GM21423 (cell line): ENCODE measurements around the gene MPZL2.

ENCODE experiments used
- ATAC-seq: cut with Tn5 transposase; IDR thresholded peaks from one replicate; pipeline ENCODE4 v1.9.1; 2021; ENCODE audit warnings: mild to moderate bottlenecking, moderate library complexity; ENCODE audit not compliant: unreplicated experiment

MPZL2 gene

DNA sequence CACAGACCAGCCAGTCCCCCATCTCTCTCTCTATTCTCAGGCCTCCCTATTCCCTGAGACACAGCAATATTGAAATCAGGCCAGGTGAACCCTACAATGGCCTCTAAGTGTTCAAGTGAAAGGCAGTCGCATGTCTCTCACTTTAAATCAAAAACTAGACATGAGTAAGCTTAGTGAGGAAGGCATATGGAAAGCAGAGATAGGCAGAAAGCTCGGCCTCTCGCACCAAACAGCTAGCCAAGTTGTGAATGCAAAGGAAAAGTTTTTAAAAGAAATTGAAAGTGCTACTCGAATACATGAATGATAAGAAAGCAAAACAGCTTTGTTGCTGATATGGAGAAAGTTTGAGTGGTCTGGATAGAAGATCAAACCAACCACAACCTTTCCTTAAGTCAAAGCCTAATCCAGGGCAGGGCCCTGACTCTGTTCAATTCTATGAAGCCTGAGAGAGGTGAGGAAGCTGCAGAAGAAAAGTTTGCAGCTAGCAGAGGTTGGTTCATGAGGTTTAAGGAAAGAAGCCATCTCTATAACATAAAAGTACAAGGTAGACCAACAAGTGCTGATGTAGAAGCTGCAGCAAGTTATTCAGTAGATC, 19.8 kb upstream of the MPZL2 start:
- no peak for ATAC-seq

DNA sequence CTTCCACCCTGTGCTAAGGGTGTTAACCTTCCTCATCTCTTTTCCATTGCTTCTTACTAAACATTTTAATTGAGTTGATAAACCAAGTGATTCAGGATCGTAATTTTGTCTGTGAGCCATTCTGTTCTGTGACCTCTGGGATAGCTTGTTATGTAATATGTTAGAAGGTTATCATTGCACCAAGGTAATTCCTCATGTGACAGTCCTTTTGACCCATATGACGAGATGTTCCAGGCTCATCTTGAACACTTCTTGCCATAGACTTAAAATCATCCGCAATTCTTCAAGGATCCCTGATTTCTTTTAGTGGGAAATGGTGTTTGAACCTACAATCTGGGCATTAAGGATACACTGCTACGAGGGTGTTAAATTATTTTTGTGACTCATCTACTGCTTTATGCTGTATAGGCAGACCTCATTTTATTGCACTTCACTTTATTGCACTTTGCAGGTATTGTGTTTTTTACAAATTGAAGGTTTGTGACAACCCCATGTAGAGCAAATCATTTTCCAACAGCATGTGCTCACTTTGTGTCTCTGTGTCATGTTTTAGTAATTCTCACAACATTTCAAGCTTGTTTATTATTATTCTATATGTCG, 19.0 kb upstream of the MPZL2 start:
- no peak for ATAC-seq

DNA sequence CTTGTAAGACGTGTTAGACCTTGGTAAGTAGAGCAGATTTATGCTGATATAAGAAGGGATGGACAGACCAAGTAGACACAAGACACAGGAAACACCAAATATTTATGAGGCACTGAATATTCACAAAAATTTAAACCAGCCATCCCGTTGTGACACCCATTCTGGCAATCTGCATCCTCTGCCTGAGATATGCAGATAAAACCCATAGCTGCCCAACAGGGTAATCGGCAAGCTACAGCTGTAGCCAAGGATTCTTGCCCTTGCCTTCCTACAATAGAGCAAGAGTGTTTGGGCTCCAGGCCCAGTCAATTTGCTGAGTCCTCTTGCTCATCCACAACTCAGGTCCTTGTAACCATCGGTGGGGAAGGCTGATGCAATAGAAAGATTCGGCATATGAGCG, 18.5 kb upstream of the MPZL2 start:
- no peak for ATAC-seq

DNA sequence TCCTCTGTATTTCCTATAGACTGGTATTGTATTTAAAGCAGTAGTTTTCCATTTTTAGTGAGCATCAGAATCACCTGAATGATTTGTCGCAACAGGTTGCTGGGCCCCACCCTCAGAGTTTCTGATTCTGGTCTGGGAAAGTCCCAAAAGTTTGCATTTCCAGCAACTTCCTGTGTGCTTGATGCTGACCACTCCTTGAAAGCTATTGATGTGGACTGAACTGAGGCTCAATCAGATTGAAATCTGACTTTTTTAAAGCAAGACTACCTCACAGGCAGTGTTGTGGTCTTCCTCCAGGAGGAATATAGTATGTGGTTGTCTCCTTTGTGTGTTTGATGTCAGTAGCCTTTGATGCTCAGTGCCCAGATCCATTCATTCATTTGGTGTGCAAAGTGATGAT, 17.2 kb upstream of the MPZL2 start:
- ATAC-seq = no peak

DNA sequence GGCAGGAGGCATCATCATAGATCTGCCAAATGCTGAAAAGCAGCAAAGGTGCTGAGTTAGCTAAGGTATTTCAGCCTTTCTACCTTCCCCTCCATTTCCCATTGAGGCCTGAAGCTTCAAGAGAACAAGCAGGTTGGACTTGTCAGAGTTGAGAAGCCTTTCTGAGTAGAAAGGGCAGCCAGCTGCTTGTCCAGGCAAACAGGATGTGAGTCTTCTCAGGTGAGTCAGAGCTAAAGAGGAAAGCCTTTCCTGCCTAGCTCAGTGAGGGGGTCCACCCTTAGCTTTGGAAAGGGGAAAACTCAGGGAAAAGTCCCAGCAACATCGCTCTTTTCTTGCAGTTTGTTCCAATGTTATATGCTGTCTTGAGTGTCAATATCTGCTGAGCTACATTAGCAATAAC, 13.2 kb upstream of the MPZL2 start:
- no peak for ATAC-seq

DNA sequence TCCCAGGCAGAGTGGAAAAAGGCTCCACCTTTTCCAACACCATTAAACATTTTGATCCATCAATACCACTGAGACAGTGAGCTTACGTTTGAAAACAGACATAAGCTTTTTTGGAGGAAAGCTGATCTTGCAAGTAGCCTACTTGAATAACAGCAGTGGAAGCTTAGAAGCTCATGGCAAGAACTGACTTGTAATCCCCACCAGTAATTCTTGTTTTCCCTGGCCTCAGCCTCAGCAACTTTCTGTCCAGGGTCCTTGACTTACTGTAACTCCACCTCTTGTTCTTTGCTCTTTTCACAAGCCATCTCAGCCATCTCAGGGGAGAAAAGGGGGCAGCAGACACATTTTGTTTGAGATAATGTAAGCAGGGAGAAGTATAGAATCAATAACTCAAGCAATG, 12.3 kb upstream of the MPZL2 start:
- no peak for ATAC-seq

DNA sequence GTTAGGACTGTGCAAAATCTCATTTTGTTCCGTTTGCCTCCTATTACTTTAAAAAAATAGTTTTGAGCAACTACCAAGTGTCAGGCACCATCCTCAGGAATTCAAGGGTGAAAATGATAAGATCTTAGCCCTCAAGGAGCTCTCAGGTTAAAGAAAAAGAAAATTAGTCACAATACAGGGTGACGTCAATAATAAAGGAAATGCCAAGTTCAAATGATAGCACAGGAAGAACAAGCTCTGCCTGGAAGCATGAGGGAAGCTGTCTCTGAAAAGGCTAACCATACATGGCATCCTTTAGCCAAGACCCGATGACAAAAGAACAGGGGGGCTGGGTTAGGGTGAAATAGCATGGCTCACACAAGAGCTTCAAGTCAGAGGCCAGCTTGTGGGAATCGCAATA, 11.1 kb upstream of the MPZL2 start:
- ATAC-seq = no peak

DNA sequence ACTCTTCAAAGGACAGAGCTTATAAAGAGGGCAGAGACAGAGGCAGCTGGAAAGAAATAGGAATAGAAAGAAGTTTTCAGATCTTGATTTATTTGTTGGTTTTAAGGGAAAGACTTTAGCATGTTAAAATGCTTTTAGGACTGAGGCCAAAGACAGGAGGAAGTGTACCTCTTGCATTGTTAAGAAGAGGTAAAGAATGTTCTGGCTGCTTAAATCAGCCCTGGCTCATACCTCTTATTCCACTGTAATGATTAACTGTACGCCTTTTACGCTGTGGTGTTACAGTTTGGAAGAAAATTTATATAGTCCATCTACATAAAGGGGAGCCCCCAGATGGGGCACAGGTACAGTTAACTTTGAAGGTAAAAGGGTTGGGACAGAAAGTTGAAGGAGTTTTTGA, 10.1 kb upstream of the MPZL2 start:
- no peak for ATAC-seq

DNA sequence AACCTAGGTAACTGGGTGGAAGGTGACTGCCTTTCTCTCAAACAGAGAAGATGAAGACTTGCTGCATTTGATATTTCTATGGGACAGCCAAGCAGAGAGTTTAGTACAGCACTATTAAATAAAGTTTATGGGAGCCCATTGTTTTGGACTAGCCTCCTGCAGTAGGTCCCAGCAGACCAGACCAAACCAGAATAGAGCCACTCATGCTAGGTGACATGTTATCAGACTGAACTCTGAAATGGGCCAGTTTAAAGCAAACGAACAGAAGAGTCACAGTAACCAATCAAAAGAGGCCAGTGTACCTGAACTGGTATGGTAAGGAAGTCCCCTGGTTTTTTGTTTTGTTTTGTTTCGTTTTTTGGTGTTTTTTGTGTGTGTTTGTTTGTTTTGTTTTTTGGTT, 7.9 kb upstream of the MPZL2 start:
- ATAC-seq = no peak

DNA sequence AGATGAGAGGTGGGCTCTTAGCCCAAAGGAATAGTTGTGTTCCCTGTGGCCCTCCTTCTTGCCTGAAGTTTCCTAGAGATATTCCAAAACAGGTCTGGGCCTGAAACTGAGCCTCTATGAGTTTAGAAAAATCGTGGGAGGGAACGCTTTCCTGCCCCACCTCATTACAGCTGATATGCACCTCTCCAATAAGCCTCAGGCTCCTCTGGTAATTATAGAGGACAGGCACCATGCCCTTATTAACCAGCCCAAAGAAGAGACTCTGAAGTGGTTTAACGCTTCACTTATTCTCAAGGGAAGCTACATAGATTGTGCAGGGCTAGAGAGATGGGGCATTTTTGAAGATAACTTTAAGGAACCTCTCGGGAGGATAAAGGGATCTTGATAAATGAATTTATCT, 3.4 kb upstream of the MPZL2 start:
- ATAC-seq = no peak

DNA sequence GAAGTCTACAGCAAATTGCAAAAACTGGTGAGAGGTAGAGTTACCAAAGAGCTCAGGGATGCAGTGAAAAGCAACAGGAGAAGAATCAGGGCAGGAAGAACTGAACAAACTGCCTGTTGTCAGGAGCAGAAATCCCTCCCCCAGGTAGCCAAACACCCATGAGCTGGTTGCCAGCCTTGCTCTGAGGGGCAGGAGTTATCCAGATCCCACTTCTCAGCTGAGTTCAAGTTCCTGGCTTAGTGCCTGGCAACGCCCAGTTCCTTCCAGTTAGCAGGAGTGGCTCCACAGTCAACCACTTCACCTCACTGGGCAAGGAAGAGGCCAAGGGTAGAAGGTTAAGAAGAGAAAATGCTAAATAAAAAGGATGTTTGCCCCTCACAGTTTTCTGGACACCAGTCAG, 1.9 kb upstream of the MPZL2 start:
- no peak for ATAC-seq

DNA sequence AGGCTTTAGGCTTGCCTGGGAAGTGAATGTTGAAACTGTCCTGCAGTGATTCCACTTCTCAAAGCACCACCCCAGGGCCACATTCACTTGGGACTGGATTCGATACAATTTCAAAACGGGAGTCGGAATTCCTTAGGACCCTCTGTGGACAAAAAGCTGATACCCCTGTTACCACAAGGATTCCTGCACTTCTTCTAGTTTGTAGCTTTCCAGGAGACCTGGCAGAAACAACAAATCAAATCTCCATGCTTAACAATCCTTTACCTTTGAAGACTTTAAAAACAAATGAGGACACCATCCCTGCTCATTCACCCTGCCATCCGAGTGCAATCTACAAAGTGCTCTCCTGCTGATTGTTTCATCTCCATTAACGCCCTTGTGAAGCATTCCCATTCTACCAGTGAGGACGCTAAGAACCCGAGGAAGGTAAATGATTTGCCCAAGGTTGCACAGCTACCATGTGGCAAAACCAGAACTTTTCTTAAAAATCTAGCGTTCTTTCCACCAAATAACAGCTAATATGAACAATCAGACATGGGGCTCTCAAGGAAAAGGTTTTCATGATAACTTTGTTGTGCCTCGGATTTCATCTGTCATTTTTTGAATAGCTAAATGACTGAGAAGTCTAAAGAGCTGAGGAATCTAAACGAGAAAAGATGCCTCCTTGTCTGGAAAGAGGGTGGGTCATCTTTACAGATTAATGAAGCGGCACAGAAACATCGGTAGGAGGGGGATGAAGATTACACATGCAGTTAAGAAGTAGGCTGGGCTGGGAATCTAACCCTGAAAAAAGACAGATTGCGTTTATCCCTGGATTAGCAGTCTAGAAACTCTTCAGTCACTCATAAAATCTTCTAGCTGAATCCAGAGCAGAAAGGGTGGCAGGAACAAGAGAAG, 720 bp upstream of the MPZL2 start:
- ATAC-seq = no peak

DNA sequence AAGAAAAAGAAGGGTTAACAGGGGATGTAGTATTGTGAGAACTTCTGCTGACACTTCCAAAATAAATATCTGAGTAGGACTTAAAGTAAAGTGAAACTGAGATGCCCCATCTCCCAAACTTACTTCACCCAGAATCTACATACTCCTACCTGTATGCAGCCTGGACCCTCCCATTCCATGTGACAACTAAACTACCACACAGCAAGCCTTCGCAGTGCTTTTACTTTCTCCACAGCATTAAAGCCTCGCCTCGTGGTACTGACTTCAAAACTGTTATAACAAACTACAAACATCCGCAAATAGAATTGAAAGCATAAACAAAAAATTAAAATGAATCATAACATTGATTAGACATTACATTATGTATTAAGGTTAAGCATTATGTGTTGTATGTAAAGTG, 985 bp downstream of the MPZL2 start:
- no peak for ATAC-seq

DNA sequence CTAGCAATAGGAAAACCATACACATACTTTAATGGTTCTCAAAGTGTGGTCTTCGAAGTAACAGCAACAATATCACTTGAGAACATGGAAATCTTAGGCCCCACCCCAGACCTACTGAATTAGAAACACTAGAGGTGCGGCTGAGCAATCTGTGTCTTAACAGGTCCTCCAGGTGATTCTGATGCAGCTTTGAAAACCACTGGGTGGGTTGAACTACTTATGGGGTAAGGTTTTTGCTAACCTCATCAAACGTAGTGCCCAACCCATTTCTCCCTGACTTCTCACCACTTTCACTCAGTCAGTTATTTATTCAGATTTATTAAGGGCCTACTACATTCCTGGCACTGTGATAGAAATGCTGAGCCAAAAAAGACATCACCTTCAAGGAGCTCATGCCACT, 3.7 kb downstream of the MPZL2 start:
- ATAC-seq = no peak

DNA sequence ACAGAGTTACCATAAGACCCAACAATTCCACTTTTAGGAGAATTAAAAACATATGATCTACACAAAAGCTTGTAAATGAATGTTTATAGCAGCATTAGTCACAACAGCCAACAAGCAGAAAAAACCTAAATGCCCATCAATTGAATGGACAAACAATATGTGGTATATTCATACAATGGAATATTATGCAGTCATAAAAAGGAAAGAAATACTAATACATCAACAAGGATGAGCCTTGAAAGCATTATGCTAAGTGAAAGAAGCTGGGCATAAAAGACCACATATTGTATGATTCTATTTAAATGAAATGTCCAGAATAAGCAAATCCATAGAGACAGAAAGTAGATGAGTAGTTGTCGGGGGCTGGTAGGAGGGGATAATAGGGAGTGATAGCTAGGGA, 5.0 kb downstream of the MPZL2 start:
- ATAC-seq = no peak

DNA sequence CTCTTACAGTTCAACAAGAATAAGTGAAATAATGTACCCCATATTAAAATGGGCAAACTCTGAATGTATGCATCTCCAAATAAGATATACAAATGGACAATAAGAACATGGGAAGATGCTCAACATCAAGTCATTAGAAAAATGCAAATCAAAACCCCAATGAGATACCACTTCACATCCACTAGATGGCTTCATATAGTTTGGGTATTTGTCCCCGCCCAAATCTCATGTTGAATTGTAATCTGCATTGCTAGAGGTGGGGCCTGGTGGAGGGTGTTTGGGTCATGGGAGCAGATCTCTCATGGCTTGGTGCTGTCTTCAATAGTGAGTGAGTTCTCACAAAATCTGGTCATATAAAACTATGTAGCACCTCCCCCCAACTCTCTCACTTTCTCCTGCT, 5.7 kb downstream of the MPZL2 start:
- no peak for ATAC-seq

DNA sequence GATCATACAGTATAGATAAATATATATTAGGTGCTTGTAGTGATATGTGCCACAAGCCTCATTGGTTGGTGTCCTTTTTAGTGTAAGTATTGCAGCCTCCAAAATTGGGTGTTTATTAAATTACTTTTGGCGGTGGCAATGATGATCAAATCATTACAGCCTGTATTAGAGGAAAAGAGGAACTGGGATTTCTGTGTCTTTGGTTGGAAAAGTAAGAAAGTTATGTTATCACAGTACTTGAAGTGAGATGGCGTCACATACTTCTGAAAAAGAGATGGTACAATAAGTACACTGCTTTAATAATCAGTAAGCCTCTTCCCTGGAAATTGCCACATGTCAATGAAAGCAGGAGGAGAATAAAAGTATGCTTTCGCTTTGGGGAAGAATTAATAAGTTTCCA, 11.4 kb downstream of the MPZL2 start:
- no peak for ATAC-seq

DNA sequence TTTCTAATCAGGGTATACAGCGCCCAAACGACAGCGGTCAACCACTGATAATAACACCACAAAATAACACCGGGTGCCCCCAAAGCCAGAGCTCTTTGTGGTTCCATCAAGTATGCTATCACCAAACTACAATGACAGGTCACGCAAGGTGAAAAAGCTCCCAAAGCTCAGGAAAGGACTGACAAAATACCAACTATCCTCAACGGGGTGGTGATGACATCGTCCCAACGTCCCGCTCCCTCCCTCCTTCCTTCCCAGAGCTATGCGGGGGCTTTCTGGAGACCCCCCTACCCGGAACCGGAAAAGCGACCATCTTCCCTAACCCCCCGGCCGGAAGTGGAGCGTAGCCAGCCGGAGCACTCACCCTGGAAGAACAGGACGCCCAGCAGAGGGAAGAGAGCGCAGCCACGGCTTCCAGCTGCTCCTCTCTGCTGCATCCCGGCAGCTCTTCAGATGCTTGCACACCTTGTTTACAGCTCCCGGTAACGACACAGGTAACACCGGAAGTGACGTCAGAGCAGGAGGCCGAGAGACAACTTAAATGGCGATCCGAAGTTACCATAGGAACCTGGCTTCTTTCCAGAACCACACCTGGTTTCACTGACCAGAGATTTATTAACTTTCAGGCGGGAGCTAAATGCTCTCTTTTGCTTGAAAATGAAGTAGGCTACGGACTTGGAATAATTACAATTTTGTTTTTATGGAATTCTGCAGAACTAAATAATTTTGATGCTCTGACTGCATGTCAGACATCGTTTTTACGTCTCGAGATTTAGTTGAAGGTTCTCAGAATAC, 12.0 kb downstream of the MPZL2 start, which contains the start of gene MPZL3:
Gene MPZL3 (minus strand): TSS at position 508 of the 795 bp plus-strand sequence. CDS start 71 bp downstream, at position 437.
- peak; percentile 77 for ATAC-seq

DNA sequence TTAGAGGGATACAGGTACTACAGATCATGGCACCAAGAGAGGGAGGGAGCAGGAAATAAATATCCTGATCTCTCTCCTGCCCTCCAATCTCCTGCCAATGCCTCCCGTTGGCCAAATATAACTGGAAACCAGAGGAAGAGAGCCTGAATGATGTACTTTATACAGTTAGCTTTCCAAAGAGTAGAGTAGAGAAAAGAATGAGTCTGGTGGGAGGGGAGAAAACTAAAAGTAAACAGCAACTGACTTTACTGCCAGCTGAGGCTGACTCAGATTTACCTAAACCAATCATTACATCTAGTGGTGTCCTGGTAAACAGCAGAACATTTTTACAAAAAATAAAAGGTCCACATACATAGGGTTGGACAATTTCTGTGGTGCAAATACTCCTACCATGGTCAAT, 17.1 kb downstream of the MPZL2 start:
- ATAC-seq = no peak

DNA sequence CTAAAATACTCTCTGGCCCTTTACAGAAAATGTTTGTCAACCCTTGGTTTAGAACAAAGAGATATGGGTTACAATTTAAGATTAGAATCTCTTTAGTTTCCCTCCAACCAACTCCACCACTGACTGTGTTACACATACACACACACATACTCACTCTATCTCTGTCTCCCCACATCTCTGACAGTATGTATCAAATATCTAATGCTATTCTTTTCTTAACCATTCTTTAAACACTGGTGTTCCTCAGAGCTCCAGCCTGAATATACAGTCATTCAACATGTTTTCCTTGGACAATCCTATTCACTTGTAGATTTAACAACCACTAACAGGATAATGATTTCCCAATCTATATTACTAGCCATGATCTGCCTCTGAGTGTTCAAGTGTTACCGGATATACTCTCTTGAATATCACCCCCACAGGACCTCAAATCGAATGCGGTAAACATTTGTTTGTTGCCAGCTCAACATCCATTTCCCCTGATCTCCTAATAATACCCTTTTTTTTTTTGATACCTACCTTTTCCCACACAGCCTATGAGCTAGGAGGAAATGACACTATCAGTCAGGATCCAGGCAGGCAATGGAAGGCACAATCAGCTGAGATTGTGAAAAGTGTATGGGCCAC, 18.0 kb downstream of the MPZL2 start:
- no peak for ATAC-seq
